Mesenchymal stem cell (in vitro differentiated cells and primary cell): Measurements from ENCODE around the gene ABTB2.

Source experiments
- DNase-seq: peaks from one replicate; pipeline ENCODE4 v3.0.0-alpha.2; 2013
- H2AFZ ChIP-seq: one replicate; pipeline ENCODE4 v1.6.1; 2013; ENCODE audit warnings: low read depth, mild to moderate bottlenecking, control low read depth, inconsistent platforms, low read length, moderate library complexity
- H2AK5ac ChIP-seq: 2 replicates; pipeline ENCODE4 v1.6.1; 2013; ENCODE audit warnings: low read length, moderate library complexity, mild to moderate bottlenecking, inconsistent platforms; ENCODE audit not compliant: severe bottlenecking
- H2BK120ac ChIP-seq: one replicate; pipeline ENCODE4 v1.6.1; 2013; ENCODE audit warnings: low read depth, mild to moderate bottlenecking, inconsistent platforms, low read length, moderate library complexity
- H2BK12ac ChIP-seq, 2 experiments: one replicate each; pipeline ENCODE4 v1.6.1; 2013; ENCODE audit warnings: inconsistent platforms in 2 of 2, low read length in 2 of 2, mild to moderate bottlenecking in 2 of 2, moderate library complexity in 2 of 2, control low read depth in 1 of 2
- H2BK15ac ChIP-seq: one replicate; pipeline ENCODE4 v1.6.1; 2013; ENCODE audit warnings: mild to moderate bottlenecking, low read depth, inconsistent platforms; ENCODE audit not compliant: poor library complexity, severe bottlenecking
- H2BK5ac ChIP-seq: 2 replicates; pipeline ENCODE4 v1.6.1; 2013; ENCODE audit warnings: low read depth, mild to moderate bottlenecking, low read length, control low read depth, inconsistent platforms; ENCODE audit not compliant: poor library complexity, severe bottlenecking
- H3K14ac ChIP-seq, 2 experiments: one replicate each; pipeline ENCODE4 v1.6.1; 2013; ENCODE audit warnings: inconsistent platforms in 2 of 2, low read length in 2 of 2, control low read depth in 1 of 2, mild to moderate bottlenecking in 1 of 2, moderate library complexity in 1 of 2
- H3K18ac ChIP-seq, 2 experiments: one replicate each; pipeline ENCODE4 v1.6.1; 2013; ENCODE audit warnings: inconsistent platforms in 2 of 2, low read length in 2 of 2, control low read depth in 1 of 2, low read depth in 1 of 2, mild to moderate bottlenecking in 1 of 2
- H3K23ac ChIP-seq, 2 experiments: one replicate each; pipeline ENCODE4 v1.6.1; 2013; ENCODE audit warnings: inconsistent platforms in 2 of 2, low read length in 2 of 2, mild to moderate bottlenecking in 2 of 2, moderate library complexity in 2 of 2, control low read depth in 1 of 2
- H3K27ac ChIP-seq: 2 replicates; pipeline ENCODE4 v1.5.1; 2013; ENCODE audit warnings: mild to moderate bottlenecking, moderate library complexity, low read length, control low read depth, inconsistent platforms; ENCODE audit not compliant: poor library complexity, severe bottlenecking
- H3K27me3 ChIP-seq, 2 experiments: 2 replicates each; pipeline versions ENCODE4 v1.6.1 to v1.7.0; 2013; ENCODE audit warnings: low read length in 2 of 2, mild to moderate bottlenecking in 2 of 2, moderate library complexity in 2 of 2, control low read depth in 1 of 2, inconsistent platforms in 1 of 2; ENCODE audit not compliant: control insufficient read depth in 1 of 2, insufficient read depth in 1 of 2
- H3K36me3 ChIP-seq, 2 experiments: 2 replicates each; pipeline versions ENCODE4 v1.6.1 to v1.7.0; 2013; ENCODE audit warnings: low read length in 2 of 2, control low read depth in 1 of 2, inconsistent platforms in 1 of 2, low read depth in 1 of 2, mild to moderate bottlenecking in 1 of 2; ENCODE audit not compliant: insufficient read depth in 2 of 2, control insufficient read depth in 1 of 2
- H3K4ac ChIP-seq, 2 experiments: one replicate each; pipeline ENCODE4 v1.6.1; 2013; ENCODE audit warnings: inconsistent platforms in 2 of 2, low read length in 2 of 2, mild to moderate bottlenecking in 2 of 2, moderate library complexity in 2 of 2, control low read depth in 1 of 2, low read depth in 1 of 2
- H3K4me1 ChIP-seq: 2 replicates; pipeline ENCODE4 v1.6.1; 2013; ENCODE audit warnings: low read depth, low read length, control low read depth; ENCODE audit not compliant: control insufficient read depth, insufficient read depth
- H3K4me2 ChIP-seq: 2 replicates; pipeline ENCODE4 v1.6.1; 2013; ENCODE audit warnings: low read length, mild to moderate bottlenecking, inconsistent platforms; ENCODE audit not compliant: poor library complexity, severe bottlenecking
- H3K4me3 ChIP-seq, 2 experiments: 2 replicates each; pipeline versions ENCODE4 v1.5.1 to v1.7.0; 2013; ENCODE audit warnings: low read length in 2 of 2, mild to moderate bottlenecking in 2 of 2, control low read depth in 1 of 2, low read depth in 1 of 2; ENCODE audit not compliant: insufficient read depth in 1 of 2
- H3K79me1 ChIP-seq: replicated peaks from 2 replicates; pipeline ENCODE4 v1.6.1; 2013; ENCODE audit warnings: mild to moderate bottlenecking, control low read depth, low read length, inconsistent platforms; ENCODE audit not compliant: poor library complexity, severe bottlenecking
- H3K9ac ChIP-seq: 2 replicates; pipeline ENCODE4 v1.7.0; 2013; ENCODE audit warnings: mild to moderate bottlenecking, low read length, moderate library complexity
- H3K9me3 ChIP-seq: 2 replicates; pipeline ENCODE4 v1.7.0; 2013; ENCODE audit warnings: mild to moderate bottlenecking, low read length; ENCODE audit not compliant: control insufficient read depth
- H4K8ac ChIP-seq: one replicate; pipeline ENCODE4 v1.6.1; 2013; ENCODE audit warnings: inconsistent platforms, mild to moderate bottlenecking, low read length, moderate library complexity
- H4K91ac ChIP-seq: one replicate; pipeline ENCODE4 v1.6.1; 2013; ENCODE audit warnings: mild to moderate bottlenecking, low read length, inconsistent platforms
- WGBS: methylation state at CpG from one replicate; pipeline ENCODE4 v1.1.7; 2013; ENCODE audit warnings: mixed read lengths; 5-methylcytosine and 5-hydroxymethylcytosine counted together

ABTB2 gene

GRCh38 chr11:34315394-34315793 is 42.4 kb downstream of the ABTB2 start:
- Histone ChIP-seq H3K27ac (no peak overlapping the region), H3K4me3 (no peak overlapping the region), H2BK5ac (no peak overlapping the region), H2BK15ac (no peak overlapping the region), H2BK12ac (no peak overlapping the region), H4K91ac (no peak overlapping the region), H3K18ac (no peak overlapping the region), H3K79me1 (peaks cover 42% of the 10 kb centered on the region), H3K36me3 (no peaks in the 10 kb centered on the region), H3K4ac (no peak overlapping the region), H3K14ac (no peak overlapping the region), H2BK120ac (no peak overlapping the region), H3K23ac (no peak overlapping the region), H3K4me2 (no peak overlapping the region), H2AK5ac (no peak overlapping the region), H3K9me3 (no peaks in the 10 kb centered on the region), H2AFZ (no peak overlapping the region), H4K8ac (no peak overlapping the region), H3K4me1 (peaks cover 8% of the 10 kb centered on the region), H3K9ac (no peak overlapping the region), H3K27me3 (peaks cover 0 to 3% of the 10 kb centered on the region in 2 experiments)
- 91% methylated on average over 7 of the region's 7 CpGs for WGBS
- no peak for DNase-seq

- no peak overlapping the region for H4K91ac ChIP-seq
- no peaks in the 10 kb centered on the region for H3K36me3 ChIP-seq
- no peak overlapping the region for H3K23ac ChIP-seq
- H3K9me3 ChIP-seq = no peaks in the 10 kb centered on the region
- H3K79me1 ChIP-seq = peaks cover 45% of the 10 kb centered on the region
- H3K27ac ChIP-seq = no peak overlapping the region
- H2BK5ac ChIP-seq = no peak overlapping the region
- H3K4me1 ChIP-seq = peaks cover 8% of the 10 kb centered on the region
- no peak overlapping the region for H2BK120ac ChIP-seq
- WGBS = 91% methylated on average over 10 of the region's 10 CpGs
- H3K14ac ChIP-seq = no peak overlapping the region
- no peak overlapping the region for H3K4me3 ChIP-seq
- no peak overlapping the region for H3K4ac ChIP-seq
- H2AK5ac ChIP-seq = no peak overlapping the region
- no peak overlapping the region for H3K9ac ChIP-seq
- H3K4me2 ChIP-seq = no peak overlapping the region
- no peak overlapping the region for H2AFZ ChIP-seq
- H2BK12ac ChIP-seq = no peak overlapping the region
- H2BK15ac ChIP-seq = no peak overlapping the region
- DNase-seq = no peak
- peaks cover 0 to 6% of the 10 kb centered on the region in 2 experiments for H3K27me3 ChIP-seq
- no peak overlapping the region for H3K18ac ChIP-seq
- no peak overlapping the region for H4K8ac ChIP-seq
These were observed 42.9 kb downstream of the ABTB2 start for GRCh38 chr11:34314936-34315335.

GRCh38 chr11:34314176-34314575 is 43.6 kb downstream of the ABTB2 start:
- no peak overlapping the region for H3K27ac ChIP-seq
- no peak overlapping the region for H2BK15ac ChIP-seq
- no peak overlapping the region for H2AK5ac ChIP-seq
- H3K9ac ChIP-seq = no peak overlapping the region
- DNase-seq = no peak
- H4K8ac ChIP-seq = no peak overlapping the region
- peaks cover 8% of the 10 kb centered on the region for H3K4me1 ChIP-seq
- H3K4me2 ChIP-seq = no peak overlapping the region
- H2BK5ac ChIP-seq = no peak overlapping the region
- H3K18ac ChIP-seq = no peak overlapping the region
- H3K4me3 ChIP-seq = no peak overlapping the region
- peaks cover 0 to 8% of the 10 kb centered on the region in 2 experiments for H3K27me3 ChIP-seq
- H3K9me3 ChIP-seq = no peaks in the 10 kb centered on the region
- H2AFZ ChIP-seq = no peak overlapping the region
- H2BK12ac ChIP-seq = no peak overlapping the region
- H3K4ac ChIP-seq = no peak overlapping the region
- no peak overlapping the region for H3K14ac ChIP-seq
- H3K36me3 ChIP-seq = no peaks in the 10 kb centered on the region
- H4K91ac ChIP-seq = no peak overlapping the region
- whole genome bisulfite sequencing = 93% methylated on average over 6 of the region's 6 CpGs
- peaks cover 48% of the 10 kb centered on the region for H3K79me1 ChIP-seq
- no peak overlapping the region for H3K23ac ChIP-seq
- no peak overlapping the region for H2BK120ac ChIP-seq

GRCh38 chr11:34313099-34313517 is 44.7 kb downstream of the ABTB2 start:
- Histone ChIP-seq H3K27ac (no peak overlapping the region), H4K8ac (no peak overlapping the region), H2BK12ac (no peak overlapping the region), H3K14ac (no peak overlapping the region), H2BK120ac (no peak overlapping the region), H3K4me2 (no peak overlapping the region), H4K91ac (no peak overlapping the region), H3K9me3 (no peaks in the 10 kb centered on the region), H3K18ac (no peak overlapping the region), H2BK15ac (no peak overlapping the region), H2BK5ac (no peak overlapping the region), H3K27me3 (peaks cover 0 to 8% of the 10 kb centered on the region in 2 experiments), H2AFZ (no peak overlapping the region), H3K4me3 (no peak overlapping the region), H3K23ac (no peak overlapping the region), H3K79me1 (peaks cover 48% of the 10 kb centered on the region), H3K36me3 (no peaks in the 10 kb centered on the region), H2AK5ac (no peak overlapping the region), H3K4me1 (peaks cover 14% of the 10 kb centered on the region), H3K4ac (no peak overlapping the region), H3K9ac (no peak overlapping the region)
- WGBS = 90% methylated on average over 6 of the region's 6 CpGs
- DNase-seq = no peak
